Measurements from ENCODE around the gene RARS2.

RARS2 gene

DNA sequence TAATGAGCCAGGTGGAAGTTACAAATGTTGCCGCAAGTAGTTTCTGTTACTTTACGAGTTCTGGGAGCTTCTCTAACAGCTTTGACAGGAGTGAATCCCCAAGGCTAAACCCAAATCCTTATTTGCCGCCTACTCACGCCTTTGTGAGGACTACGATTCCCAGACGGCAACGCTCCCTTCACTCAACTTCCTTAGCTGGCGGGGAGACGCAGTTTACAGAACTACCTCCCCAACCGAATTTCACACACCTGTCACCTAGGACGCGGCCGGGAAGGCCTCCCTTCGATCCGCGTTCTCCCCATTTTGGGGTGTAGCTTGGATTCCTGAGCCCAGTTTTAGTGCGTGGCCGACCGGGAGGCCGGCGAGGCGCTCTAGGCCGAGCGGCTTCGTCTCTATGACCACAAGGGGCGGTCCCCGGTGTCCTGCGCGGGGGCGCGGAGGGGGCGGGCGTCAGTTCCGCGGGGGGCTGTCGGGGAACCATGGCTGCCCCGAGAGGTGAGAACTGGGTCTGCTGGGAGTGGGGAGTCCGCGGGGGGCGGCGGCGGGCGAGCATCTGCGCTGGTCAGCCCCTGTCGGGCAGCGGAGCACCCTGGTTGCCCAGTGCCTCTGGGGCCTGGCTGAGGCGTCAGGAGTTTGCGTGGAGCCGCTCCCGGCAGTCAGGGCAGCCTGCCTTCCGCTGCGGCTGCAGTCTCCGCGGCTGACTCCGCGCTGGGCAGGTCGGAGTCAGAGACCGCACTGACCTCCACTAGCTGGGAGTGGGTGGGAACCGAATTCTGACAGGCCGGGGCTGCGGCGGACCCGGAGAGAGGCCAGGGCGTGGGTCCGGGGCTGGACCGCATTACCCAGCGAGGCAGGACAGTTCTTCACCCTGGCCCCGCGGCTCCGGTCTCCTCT lies 117.0 kb downstream of the RARS2 start, which contains the start of gene SLC35A1 (continued):
- TF ChIP-seq, protein P1, sequence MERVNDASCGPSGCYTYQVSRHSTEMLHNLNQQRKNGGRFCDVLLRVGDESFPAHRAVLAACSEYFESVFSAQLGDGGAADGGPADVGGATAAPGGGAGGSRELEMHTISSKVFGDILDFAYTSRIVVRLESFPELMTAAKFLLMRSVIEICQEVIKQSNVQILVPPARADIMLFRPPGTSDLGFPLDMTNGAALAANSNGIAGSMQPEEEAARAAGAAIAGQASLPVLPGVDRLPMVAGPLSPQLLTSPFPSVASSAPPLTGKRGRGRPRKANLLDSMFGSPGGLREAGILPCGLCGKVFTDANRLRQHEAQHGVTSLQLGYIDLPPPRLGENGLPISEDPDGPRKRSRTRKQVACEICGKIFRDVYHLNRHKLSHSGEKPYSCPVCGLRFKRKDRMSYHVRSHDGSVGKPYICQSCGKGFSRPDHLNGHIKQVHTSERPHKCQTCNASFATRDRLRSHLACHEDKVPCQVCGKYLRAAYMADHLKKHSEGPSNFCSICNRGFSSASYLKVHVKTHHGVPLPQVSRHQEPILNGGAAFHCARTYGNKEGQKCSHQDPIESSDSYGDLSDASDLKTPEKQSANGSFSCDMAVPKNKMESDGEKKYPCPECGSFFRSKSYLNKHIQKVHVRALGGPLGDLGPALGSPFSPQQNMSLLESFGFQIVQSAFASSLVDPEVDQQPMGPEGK (tag by site-specific recombination; IDR thresholded peaks at IDR 0.05) = peak; percentile 99
- TF ChIP-seq GLIS1 (tag by site-specific recombination; IDR thresholded peaks at IDR 0.05) (peak; percentile 90), ZNF843 (tag by site-specific recombination; IDR thresholded peaks at IDR 0.05) (peak; percentile 34; the same call in 1 of the 2 replicates), HOXC10 (CRISPR knock-in tag; IDR thresholded peaks at IDR 0.05) (no peak), ZNF426 (tag by site-specific recombination; IDR thresholded peaks at IDR 0.05) (no peak), ZNF837 (tag by site-specific recombination; IDR thresholded peaks at IDR 0.05) (no peak), ZNF501 (tag by site-specific recombination; IDR thresholded peaks at IDR 0.05) (peak; percentile 92), ZEB2 (tag by site-specific recombination; IDR thresholded peaks at IDR 0.05) (peak; percentile 95), ZNF791 (tag by site-specific recombination; IDR thresholded peaks at IDR 0.05) (no peak), ZNF274 (IDR thresholded peaks at IDR 0.05; ENCODE audit: low read length) (no peak), ZNF274 (tag by site-specific recombination; IDR thresholded peaks at IDR 0.05; ENCODE audit: borderline replicate concordance) (no peak), ZNF626 (tag by site-specific recombination; IDR thresholded peaks at IDR 0.05) (no peak), ZNF548 (tag by site-specific recombination; IDR thresholded peaks at IDR 0.05) (no peak), ZNF785 (tag by site-specific recombination; IDR thresholded peaks at IDR 0.05) (no peak), ZNF621 (tag by site-specific recombination; IDR thresholded peaks at IDR 0.05) (no peak), ZNF830 (tag by site-specific recombination; IDR thresholded peaks at IDR 0.05; ENCODE audit: low read depth) (no peak), ZNF670 (tag by site-specific recombination; IDR thresholded peaks at IDR 0.05; ENCODE audit: low read depth) (no peak), ZNF16 (tag by site-specific recombination; IDR thresholded peaks at IDR 0.05; ENCODE audit: low read depth) (no peak), ZNF529 (tag by site-specific recombination; IDR thresholded peaks at IDR 0.05; ENCODE audit: insufficient replicate concordance) (no peak)
- TF ChIP-seq, protein P2, sequence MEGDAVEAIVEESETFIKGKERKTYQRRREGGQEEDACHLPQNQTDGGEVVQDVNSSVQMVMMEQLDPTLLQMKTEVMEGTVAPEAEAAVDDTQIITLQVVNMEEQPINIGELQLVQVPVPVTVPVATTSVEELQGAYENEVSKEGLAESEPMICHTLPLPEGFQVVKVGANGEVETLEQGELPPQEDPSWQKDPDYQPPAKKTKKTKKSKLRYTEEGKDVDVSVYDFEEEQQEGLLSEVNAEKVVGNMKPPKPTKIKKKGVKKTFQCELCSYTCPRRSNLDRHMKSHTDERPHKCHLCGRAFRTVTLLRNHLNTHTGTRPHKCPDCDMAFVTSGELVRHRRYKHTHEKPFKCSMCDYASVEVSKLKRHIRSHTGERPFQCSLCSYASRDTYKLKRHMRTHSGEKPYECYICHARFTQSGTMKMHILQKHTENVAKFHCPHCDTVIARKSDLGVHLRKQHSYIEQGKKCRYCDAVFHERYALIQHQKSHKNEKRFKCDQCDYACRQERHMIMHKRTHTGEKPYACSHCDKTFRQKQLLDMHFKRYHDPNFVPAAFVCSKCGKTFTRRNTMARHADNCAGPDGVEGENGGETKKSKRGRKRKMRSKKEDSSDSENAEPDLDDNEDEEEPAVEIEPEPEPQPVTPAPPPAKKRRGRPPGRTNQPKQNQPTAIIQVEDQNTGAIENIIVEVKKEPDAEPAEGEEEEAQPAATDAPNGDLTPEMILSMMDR (tag by site-specific recombination; IDR thresholded peaks at IDR 0.05) = 0 out of 2 replicates have a peak, but pooled peaks have one; percentile 63
- TF ChIP-seq, protein P3, sequence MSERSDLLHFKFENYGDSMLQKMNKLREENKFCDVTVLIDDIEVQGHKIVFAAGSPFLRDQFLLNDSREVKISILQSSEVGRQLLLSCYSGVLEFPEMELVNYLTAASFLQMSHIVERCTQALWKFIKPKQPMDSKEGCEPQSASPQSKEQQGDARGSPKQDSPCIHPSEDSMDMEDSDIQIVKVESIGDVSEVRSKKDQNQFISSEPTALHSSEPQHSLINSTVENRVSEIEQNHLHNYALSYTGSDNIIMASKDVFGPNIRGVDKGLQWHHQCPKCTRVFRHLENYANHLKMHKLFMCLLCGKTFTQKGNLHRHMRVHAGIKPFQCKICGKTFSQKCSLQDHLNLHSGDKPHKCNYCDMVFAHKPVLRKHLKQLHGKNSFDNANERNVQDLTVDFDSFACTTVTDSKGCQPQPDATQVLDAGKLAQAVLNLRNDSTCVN (tag by site-specific recombination; optimal IDR thresholded peaks at IDR 0.05) = peak; percentile 94
- TF ChIP-seq, protein P4, sequence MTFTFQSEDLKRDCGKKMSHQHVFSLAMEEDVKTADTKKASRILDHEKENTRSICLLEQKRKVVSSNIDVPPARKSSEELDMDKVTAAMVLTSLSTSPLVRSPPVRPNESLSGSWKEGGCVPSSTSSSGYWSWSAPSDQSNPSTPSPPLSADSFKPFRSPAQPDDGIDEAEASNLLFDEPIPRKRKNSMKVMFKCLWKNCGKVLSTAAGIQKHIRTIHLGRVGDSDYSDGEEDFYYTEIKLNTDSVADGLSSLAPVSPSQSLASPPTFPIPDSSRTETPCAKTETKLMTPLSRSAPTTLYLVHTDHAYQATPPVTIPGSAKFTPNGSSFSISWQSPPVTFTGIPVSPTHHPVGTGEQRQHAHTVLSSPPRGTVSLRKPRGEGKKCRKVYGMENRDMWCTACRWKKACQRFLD (tag by site-specific recombination; IDR thresholded peaks at IDR 0.05) = no peak
- TF ChIP-seq, protein P5, sequence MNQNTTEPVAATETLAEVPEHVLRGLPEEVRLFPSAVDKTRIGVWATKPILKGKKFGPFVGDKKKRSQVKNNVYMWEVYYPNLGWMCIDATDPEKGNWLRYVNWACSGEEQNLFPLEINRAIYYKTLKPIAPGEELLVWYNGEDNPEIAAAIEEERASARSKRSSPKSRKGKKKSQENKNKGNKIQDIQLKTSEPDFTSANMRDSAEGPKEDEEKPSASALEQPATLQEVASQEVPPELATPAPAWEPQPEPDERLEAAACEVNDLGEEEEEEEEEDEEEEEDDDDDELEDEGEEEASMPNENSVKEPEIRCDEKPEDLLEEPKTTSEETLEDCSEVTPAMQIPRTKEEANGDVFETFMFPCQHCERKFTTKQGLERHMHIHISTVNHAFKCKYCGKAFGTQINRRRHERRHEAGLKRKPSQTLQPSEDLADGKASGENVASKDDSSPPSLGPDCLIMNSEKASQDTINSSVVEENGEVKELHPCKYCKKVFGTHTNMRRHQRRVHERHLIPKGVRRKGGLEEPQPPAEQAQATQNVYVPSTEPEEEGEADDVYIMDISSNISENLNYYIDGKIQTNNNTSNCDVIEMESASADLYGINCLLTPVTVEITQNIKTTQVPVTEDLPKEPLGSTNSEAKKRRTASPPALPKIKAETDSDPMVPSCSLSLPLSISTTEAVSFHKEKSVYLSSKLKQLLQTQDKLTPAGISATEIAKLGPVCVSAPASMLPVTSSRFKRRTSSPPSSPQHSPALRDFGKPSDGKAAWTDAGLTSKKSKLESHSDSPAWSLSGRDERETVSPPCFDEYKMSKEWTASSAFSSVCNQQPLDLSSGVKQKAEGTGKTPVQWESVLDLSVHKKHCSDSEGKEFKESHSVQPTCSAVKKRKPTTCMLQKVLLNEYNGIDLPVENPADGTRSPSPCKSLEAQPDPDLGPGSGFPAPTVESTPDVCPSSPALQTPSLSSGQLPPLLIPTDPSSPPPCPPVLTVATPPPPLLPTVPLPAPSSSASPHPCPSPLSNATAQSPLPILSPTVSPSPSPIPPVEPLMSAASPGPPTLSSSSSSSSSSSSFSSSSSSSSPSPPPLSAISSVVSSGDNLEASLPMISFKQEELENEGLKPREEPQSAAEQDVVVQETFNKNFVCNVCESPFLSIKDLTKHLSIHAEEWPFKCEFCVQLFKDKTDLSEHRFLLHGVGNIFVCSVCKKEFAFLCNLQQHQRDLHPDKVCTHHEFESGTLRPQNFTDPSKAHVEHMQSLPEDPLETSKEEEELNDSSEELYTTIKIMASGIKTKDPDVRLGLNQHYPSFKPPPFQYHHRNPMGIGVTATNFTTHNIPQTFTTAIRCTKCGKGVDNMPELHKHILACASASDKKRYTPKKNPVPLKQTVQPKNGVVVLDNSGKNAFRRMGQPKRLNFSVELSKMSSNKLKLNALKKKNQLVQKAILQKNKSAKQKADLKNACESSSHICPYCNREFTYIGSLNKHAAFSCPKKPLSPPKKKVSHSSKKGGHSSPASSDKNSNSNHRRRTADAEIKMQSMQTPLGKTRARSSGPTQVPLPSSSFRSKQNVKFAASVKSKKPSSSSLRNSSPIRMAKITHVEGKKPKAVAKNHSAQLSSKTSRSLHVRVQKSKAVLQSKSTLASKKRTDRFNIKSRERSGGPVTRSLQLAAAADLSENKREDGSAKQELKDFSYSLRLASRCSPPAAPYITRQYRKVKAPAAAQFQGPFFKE (tag by site-specific recombination; IDR thresholded peaks at IDR 0.05; ENCODE audit: borderline replicate concordance) = 0 out of 2 replicates have a peak, but pooled peaks have one; percentile 32
- TF ChIP-seq, protein P6, sequence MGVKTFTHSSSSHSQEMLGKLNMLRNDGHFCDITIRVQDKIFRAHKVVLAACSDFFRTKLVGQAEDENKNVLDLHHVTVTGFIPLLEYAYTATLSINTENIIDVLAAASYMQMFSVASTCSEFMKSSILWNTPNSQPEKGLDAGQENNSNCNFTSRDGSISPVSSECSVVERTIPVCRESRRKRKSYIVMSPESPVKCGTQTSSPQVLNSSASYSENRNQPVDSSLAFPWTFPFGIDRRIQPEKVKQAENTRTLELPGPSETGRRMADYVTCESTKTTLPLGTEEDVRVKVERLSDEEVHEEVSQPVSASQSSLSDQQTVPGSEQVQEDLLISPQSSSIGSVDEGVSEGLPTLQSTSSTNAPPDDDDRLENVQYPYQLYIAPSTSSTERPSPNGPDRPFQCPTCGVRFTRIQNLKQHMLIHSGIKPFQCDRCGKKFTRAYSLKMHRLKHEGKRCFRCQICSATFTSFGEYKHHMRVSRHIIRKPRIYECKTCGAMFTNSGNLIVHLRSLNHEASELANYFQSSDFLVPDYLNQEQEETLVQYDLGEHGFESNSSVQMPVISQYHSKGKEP (tag by site-specific recombination; IDR thresholded peaks at IDR 0.05) = no peak
